GM12892 (cell line): ENCODE results near the gene GRPR.

Experiments
- DNase-seq: peaks from one replicate; pipeline ENCODE4 v3.0.0; 2011; ENCODE audit not compliant: insufficient read length
- FAIRE-seq: peaks from 2 replicates; lab custom pipeline; 2011; peaks lifted over from hg19 to GRCh38; lab: Jason Lieb, UNC
- POLR2A ChIP-seq: IDR thresholded peaks from 2 replicates; pipeline ENCODE4 v1.6.1; 2011; ENCODE audit warnings: low read depth, low read length, control low read depth
- POLR2AphosphoS5 ChIP-seq: IDR thresholded peaks from 2 replicates; pipeline ENCODE4 v1.6.1; 2011; ENCODE audit warnings: low read depth, low read length, control low read depth
- TAF1 ChIP-seq: IDR thresholded peaks from 2 replicates; pipeline ENCODE4 v1.6.1; 2011; ENCODE audit warnings: low read depth, mild to moderate bottlenecking, control low read depth, low read length, borderline replicate concordance

The GRPR gene

DNA sequence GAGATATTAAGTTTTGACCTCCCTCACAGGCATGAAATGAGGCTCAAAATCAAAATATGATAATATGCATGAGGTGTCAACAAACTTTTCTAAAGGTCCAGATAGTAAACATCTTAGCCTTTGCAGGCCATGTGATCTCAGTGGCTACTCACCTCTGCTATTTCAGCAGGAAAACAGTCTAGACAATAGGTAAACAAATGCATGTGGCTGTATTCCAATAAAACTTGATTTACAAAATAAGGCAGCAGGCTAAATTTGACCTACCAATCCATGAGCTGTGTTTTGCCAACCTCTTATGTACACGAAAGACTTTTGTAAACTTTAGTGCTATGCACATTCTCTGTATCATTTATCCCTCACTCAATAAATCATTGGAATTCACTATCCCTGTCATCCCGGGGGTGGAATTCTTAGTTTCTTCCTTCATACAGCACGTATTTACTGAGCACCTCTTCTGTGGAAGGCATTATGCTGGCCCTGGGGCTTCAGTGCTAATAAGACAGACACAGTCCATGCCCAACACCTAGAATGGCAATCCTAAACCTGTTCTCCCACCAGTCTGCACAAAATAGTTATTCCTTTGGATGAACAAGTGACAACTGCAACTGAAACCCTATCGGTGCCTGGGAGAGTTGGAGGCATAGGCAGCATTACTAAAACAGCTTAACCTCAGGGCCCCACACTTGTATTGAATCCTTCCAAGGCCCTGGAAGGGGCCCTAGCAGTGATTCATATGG is 63.8 kb downstream of the GRPR start:
- DNase-seq (no peak), FAIRE-seq (peak; percentile 24)
- TF ChIP-seq TAF1 = no peak
- no peak for TF ChIP-seq POLR2A
- no peak for TF ChIP-seq POLR2AphosphoS5

DNA sequence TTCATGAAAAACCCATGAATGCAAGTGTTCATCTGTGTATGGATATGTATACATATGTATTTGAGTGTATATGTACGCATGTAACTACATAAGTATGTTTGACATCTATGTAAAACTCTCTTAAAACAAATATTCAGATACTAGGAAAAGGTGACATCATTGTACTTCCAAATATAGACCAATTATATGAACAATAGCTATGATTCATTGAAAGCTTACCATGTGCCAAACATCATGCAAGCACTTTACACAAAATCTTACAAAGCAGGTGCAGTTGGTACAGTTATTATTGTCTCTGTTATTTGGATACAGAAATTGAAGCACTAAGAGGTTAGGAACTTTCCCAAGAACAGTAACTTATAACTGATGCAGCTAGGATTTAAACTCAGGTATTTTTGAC is 65.3 kb downstream of the GRPR start:
- FAIRE-seq = no peak
- TF ChIP-seq POLR2A = no peak
- TF ChIP-seq TAF1 = no peak
- TF ChIP-seq POLR2AphosphoS5 = no peak
- no peak for DNase-seq

DNA sequence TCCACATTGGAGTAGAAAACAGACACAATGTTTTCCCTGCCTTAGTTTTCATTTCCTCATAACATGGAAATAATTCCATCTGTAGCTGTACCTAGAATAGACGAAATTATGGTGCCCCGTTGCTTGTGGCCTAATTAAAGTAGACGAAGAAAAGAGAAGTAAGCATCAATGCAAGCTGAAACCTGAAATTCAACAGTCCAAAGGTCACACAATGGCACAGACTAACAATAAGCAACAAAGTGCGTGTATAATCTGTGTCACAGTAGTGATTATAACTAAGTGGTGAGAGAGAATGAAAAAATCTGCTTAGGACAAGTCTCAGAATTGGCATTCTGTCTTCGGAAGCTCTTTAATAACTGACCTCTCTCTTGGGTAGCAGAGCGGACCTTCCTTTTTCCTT is 68.2 kb downstream of the GRPR start:
- TF ChIP-seq POLR2A = no peak
- TF ChIP-seq POLR2AphosphoS5 = no peak
- TF ChIP-seq TAF1 = no peak
- no peak for FAIRE-seq
- no peak for DNase-seq

DNA sequence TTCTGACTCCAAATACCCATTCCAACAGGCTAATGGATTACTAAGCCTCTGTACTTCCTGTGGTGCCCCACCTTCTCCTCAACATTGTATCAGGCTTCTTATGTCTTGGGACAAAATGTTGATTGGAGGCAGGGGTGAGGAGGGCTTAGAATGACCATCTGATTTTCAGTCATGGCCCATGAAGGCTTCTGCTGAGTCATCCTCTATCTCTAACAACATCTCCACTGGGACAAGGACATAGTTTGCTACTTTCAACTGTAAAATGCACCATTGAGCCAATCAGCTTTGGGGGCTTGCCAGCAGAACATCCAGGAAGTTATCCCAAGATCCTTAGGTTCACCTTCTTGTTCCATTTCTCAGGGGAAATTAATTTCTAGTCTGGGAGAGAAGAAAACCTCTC is 73.5 kb downstream of the GRPR start:
- no peak for TF ChIP-seq POLR2AphosphoS5
- TF ChIP-seq POLR2A = no peak
- TF ChIP-seq TAF1 = no peak
- peak; percentile 17 for FAIRE-seq
- DNase-seq = no peak

DNA sequence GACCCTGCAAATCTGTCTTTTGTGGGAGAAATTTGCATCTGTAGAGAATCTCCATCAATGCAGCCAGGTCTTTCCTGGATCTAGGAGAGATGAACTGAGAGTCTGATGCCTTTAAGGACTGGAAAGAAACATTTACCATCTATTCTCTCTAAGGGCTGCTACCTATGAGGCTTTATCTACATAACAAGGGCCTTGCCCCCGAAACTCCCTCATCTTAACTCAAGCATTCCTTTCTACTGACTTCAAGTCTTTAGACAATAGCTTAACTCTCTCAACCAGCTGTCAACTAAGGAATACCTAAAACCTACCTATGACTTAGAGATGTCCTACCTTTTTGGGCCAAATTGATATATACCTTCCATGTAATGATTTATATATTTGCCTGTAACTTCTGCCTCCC is 76.0 kb downstream of the GRPR start:
- TF ChIP-seq POLR2AphosphoS5 (no peak), POLR2A (no peak), TAF1 (no peak)
- DNase-seq = no peak
- no peak for FAIRE-seq

DNA sequence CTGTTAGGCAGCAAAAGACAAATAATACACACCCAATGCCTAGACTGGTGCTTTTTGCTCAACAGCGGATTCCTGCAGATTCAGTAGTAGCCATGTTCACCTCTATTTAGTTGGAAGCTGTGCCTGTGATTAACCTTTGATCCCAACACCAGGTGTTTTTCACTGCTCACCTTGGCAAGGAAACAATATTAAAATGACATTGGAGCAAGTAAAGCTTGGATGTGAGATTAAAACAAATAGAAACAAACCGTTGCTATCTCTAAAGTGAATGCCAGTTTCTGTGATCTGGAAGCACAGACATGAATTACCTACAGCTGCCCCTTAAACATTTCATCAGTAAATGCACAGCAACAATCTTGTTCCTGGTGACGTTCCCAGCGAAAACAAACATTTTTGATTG is 79.6 kb downstream of the GRPR start:
- FAIRE-seq (peak; percentile 62), DNase-seq (no peak)
- TF ChIP-seq TAF1 (no peak), POLR2A (no peak), POLR2AphosphoS5 (no peak)
